DND-41 (cell line): ENCODE results near the gene SIRPA.

Experiments
- ATAC-seq: fragments of 200-7000 bp; cut with Tn5 transposase; 3 replicates; pipeline ENCODE4 v1.9.1; 2021; ENCODE audit warnings: low read depth; ENCODE audit not compliant: insufficient read depth
- DNase-seq: peaks from one replicate; pipeline ENCODE4 v3.0.0-alpha.2; 2020
- H2AFZ ChIP-seq: 2 replicates; pipeline ENCODE4 v1.6.0; 2012; ENCODE audit warnings: low read depth, low read length
- H3K27ac ChIP-seq: 2 replicates; pipeline ENCODE4 v1.5.1; 2012; ENCODE audit warnings: low read length, inconsistent platforms
- H3K27me3 ChIP-seq: fragments of 200-600 bp; sonication (generic); 2 replicates; pipeline ENCODE4 v1.6.0; 2012; ENCODE audit warnings: low read length, mild to moderate bottlenecking, inconsistent platforms; ENCODE audit not compliant: insufficient read depth, poor library complexity
- H3K36me3 ChIP-seq: 2 replicates; pipeline ENCODE4 v1.5.1; 2012; ENCODE audit warnings: low read length, inconsistent platforms; ENCODE audit not compliant: insufficient read depth
- H3K4me1 ChIP-seq: 2 replicates; pipeline ENCODE4 v1.5.1; 2012; ENCODE audit warnings: mild to moderate bottlenecking, low read length; ENCODE audit not compliant: insufficient read depth
- H3K4me2 ChIP-seq: 2 replicates; pipeline ENCODE4 v1.6.0; 2012; ENCODE audit warnings: mild to moderate bottlenecking, moderate library complexity, low read length, inconsistent platforms; ENCODE audit not compliant: insufficient read depth
- H3K4me3 ChIP-seq, 2 experiments: fragments of 200-600 bp in 1 of 2; shearing (Covaris generic) in 1 of 2; 2 replicates each; pipeline ENCODE4 v1.5.1; 2012 to 2016; ENCODE audit warnings: inconsistent platforms in 2 of 2, low read length in 2 of 2, mild to moderate bottlenecking in 2 of 2, low read depth in 1 of 2, moderate library complexity in 1 of 2
- H3K79me2 ChIP-seq: 2 replicates; pipeline ENCODE4 v1.6.0; 2012; ENCODE audit warnings: low read length, inconsistent platforms; ENCODE audit not compliant: insufficient read depth
- H3K9ac ChIP-seq: 2 replicates; pipeline ENCODE4 v1.6.0; 2012; ENCODE audit warnings: low read depth, mild to moderate bottlenecking, inconsistent platforms, low read length, moderate library complexity
- H3K9me3 ChIP-seq: 2 replicates; pipeline ENCODE4 v1.5.1; 2012; ENCODE audit warnings: low read length, moderate library complexity, mild to moderate bottlenecking, inconsistent platforms; ENCODE audit not compliant: insufficient read depth, severe bottlenecking
- H4K20me1 ChIP-seq: 2 replicates; pipeline ENCODE4 v1.6.0; 2012; ENCODE audit warnings: low read length; ENCODE audit not compliant: insufficient read depth
- CTCF ChIP-seq: IDR thresholded peaks from 2 replicates; pipeline ENCODE4 v1.5.1; 2012; ENCODE audit warnings: borderline replicate concordance, low read length, moderate library complexity, mild to moderate bottlenecking; ENCODE audit not compliant: poor library complexity, severe bottlenecking; ENCODE audit errors: extremely low read depth
- EZH2 ChIP-seq: IDR thresholded peaks from 3 replicates; pipeline ENCODE4 v1.6.1; 2012; ENCODE audit warnings: borderline replicate concordance, low read depth, mild to moderate bottlenecking, moderate library complexity, low read length, inconsistent platforms; ENCODE audit not compliant: severe bottlenecking

The SIRPA gene

GRCh38 chr20:1933465-1933870 lies 38.3 kb downstream of the SIRPA start:
- no peaks in the 10 kb centered on the region for H3K79me2 ChIP-seq
- no peak overlapping the region for H3K27ac ChIP-seq
- TF ChIP-seq CTCF: no peak
- no peak for TF ChIP-seq EZH2
- peaks cover 18% of the 10 kb centered on the region for H3K27me3 ChIP-seq
- H3K4me1 ChIP-seq: no peaks in the 10 kb centered on the region
- H2AFZ ChIP-seq: no peak overlapping the region
- no peaks in the 10 kb centered on the region for H3K36me3 ChIP-seq
- no peaks in the 10 kb centered on the region for H3K9me3 ChIP-seq
- H3K4me3 ChIP-seq: no peak overlapping the region
- no peak for ATAC-seq
- DNase-seq: no peak
- no peak overlapping the region for H3K4me2 ChIP-seq
- H3K9ac ChIP-seq: no peak overlapping the region
- peaks cover 10% of the 10 kb centered on the region for H4K20me1 ChIP-seq

- Histone ChIP-seq H3K36me3 (no peaks in the 10 kb centered on the region), H3K4me2 (no peak overlapping the region), H2AFZ (no peak overlapping the region), H3K27me3 (peaks cover 22% of the 10 kb centered on the region), H3K9ac (no peak overlapping the region), H3K79me2 (no peaks in the 10 kb centered on the region), H3K9me3 (no peaks in the 10 kb centered on the region), H4K20me1 (peaks cover 10% of the 10 kb centered on the region), H3K4me1 (no peaks in the 10 kb centered on the region), H3K4me3 (no peak overlapping the region), H3K27ac (no peak overlapping the region)
- DNase-seq (no peak), ATAC-seq (no peak)
- no peak for TF ChIP-seq EZH2
- no peak for TF ChIP-seq CTCF
Measured at GRCh38 chr20:1934156-1934555, 38.9 kb downstream of the SIRPA start.

GRCh38 chr20:1934721-1935573 lies 39.7 kb downstream of the SIRPA start:
- H3K4me1 ChIP-seq: no peaks in the 10 kb centered on the region
- H3K4me3 ChIP-seq: no peak overlapping the region
- no peaks in the 10 kb centered on the region for H3K9me3 ChIP-seq
- H3K36me3 ChIP-seq: no peaks in the 10 kb centered on the region
- ATAC-seq (no peak), DNase-seq (no peak)
- peaks cover 27% of the 10 kb centered on the region for H3K27me3 ChIP-seq
- H4K20me1 ChIP-seq: peaks cover 9% of the 10 kb centered on the region
- H3K4me2 ChIP-seq: no peak overlapping the region
- no peak overlapping the region for H3K9ac ChIP-seq
- TF ChIP-seq EZH2 (no peak), CTCF (no peak)
- H3K27ac ChIP-seq: no peak overlapping the region
- no peaks in the 10 kb centered on the region for H3K79me2 ChIP-seq
- H2AFZ ChIP-seq: no peak overlapping the region
